Measurements from ENCODE around the gene LARGE2.
A peak's percentile ranks its signal among the peaks of the same experiment; 100 is the strongest.

The LARGE2 gene

DNA sequence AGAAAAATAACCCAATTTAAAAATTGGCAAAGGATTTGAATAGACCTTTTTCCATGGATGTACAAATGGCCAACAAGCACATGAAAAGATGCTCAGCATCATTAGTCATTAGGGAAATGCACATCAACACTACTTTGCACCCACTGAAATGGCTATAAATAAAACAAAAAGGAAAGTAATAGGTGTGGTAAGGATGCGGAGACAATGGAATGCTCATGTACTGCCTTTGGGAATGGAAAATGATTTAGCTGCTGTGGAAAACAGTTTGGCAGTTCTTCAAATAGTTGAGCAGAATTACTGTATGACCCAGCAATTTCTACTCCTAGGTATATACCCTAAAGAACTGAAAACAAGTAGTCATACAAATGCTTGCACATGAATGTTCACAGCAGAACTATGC is 37.4 kb downstream of the LARGE2 start:
- no peak for DNase-seq

DNA sequence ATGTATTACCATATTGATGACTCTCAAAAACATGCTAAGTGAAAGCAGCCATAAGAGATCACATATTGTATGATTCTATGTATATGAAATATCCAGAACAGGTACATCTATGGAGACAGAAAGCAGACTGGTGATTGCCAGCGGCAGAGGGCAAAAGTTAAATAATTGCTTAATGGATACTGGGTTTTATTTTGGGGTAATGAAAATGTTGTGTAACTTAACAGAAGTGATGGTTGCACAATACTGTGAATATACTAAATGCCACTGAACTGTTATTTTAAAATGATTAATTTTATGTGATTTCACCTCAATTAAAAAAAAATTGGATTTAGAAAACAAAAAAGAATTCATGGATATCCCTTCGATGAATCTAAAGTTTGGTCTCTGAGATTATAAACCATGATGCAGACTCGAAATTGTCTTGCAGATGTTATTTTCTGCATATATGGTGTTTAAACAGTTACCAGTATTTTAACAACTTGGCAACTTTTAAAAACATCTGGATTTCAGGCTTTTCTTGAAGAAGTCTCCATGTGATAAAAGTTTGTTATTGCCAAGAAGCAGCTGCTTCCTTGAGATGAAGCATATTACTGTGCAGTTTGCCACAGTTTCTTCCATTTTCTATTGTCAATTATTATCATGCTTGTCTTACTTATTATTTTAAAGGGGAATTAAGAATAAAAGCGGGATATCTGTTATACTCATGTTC is 38.1 kb downstream of the LARGE2 start:
- DNase-seq: no peak

DNA sequence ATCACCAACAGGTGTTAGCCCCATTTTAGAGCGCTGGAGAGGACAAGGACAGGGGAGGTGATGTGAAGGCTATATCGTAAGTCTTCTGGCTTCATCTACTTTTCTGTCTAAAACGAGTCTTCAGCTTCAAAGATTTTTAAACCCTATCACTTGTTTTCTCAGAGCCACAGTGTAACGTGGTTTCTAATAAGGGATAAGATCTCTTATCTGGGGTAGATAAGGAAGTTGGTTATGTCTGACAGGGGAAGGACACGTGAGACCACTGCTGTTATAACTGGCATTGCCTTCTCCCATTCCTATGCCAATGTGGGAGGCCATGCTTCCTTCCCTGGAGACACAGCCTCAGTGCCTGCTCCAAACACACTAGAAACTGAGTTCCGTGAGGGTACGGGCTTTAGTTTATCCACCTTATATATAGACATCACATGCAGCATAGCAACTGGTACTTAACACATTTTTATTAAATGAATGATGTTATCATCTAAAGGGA is 39.3 kb downstream of the LARGE2 start:
- DNase-seq: no peak

GRCh38 chr11:45964911-45965389 is 42.5 kb downstream of the LARGE2 start:
- DNase-seq: peak in 40 of 51 donors; percentile 3 to 83 (median 42)

- DNase-seq: no peak
Observed at GRCh38 chr11:45967506-45967905, 45.0 kb downstream of the LARGE2 start.

GRCh38 chr11:45968901-45969300 is 46.4 kb downstream of the LARGE2 start:
- no peak for DNase-seq

DNA sequence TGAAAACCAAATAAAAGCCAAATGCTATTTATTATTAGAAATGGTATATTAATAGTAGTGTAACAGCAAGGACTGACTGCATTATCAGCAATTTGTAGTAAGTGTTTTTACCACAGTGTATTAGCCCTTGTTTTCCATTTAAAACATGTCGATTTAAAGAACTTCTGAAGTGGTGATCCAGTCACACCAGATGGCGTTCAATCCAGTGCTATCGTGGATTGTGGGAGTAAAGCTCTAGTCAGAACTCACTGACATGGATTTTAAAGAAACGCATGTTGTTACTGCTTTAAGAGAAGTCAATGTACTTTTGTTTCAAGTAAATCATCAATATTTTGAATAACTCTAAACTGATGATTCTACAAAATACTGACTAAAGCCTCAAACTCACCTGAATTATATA is 51.1 kb downstream of the LARGE2 start:
- DNase-seq: no peak

DNA sequence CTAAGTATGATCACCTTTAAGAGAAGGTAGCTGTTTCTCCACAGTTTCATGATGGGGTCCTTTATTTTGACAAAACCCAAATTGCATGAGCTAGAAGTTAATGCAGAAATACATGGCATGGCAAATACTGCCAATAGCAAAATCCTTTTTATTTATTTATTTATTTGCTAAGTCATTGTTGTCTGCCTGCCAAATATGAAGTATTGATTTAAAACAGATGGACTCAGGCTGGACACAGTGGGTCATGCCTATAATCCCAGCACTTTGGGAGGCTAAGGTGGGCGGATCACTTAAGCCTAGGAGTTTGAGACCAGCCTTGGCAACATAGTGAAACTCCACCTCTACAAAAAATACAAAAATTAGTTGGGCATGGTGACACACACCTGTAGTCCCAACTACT is 52.4 kb downstream of the LARGE2 start:
- no peak for DNase-seq
